Measurements from ENCODE around the gene CBLIF.
"Not testable (repeated sequence)": the region's sequence is repeated elsewhere in the genome, so short reads cannot be mapped to it uniquely, and the experiment has no call there.

Gene CBLIF

GRCh38 chr11:59846556-59846955 lies 1.3 kb upstream of the CBLIF start:
- no peak for DNase-seq

- DNase-seq, result no peak
Measured at GRCh38 chr11:59842316-59842715, 3.0 kb downstream of the CBLIF start.

- no peak for DNase-seq
Measured at GRCh38 chr11:59841514-59841913, 3.8 kb downstream of the CBLIF start.

GRCh38 chr11:59839615-59840014 lies 5.7 kb downstream of the CBLIF start:
- DNase-seq, result no peak

- DNase-seq, result no peak
Measured at GRCh38 chr11:59833602-59834001, 11.7 kb downstream of the CBLIF start.

- no peak for DNase-seq
Measured at GRCh38 chr11:59829358-59829757, 15.9 kb downstream of the CBLIF start.

- no peak for DNase-seq
Measured at GRCh38 chr11:59822989-59823566, 22.2 kb downstream of the CBLIF start.

GRCh38 chr11:59818572-59818971 lies 26.7 kb downstream of the CBLIF start:
- DNase-seq, result no peak

- not testable (repeated sequence) for DNase-seq
Measured at GRCh38 chr11:59816434-59816833, 28.9 kb downstream of the CBLIF start.

GRCh38 chr11:59815754-59816153 lies 29.5 kb downstream of the CBLIF start:
- no peak for DNase-seq

GRCh38 chr11:59814021-59814420 lies 31.3 kb downstream of the CBLIF start:
- DNase-seq, result no peak

GRCh38 chr11:59813364-59813763 lies 31.9 kb downstream of the CBLIF start:
- DNase-seq, result no peak

GRCh38 chr11:59812220-59812619 lies 33.1 kb downstream of the CBLIF start:
- no peak for DNase-seq

GRCh38 chr11:59810911-59811259 lies 34.4 kb downstream of the CBLIF start:
- DNase-seq, result no peak

GRCh38 chr11:59810189-59810910 lies 34.9 kb downstream of the CBLIF start, which contains the start of gene MRPL16:
TSS of gene MRPL16 (minus strand) at chr11:59810778. CDS start at chr11:59810658, 120 bp downstream.
- DNase-seq, result peak; percentile 93

GRCh38 chr11:59807047-59807610 lies 38.2 kb downstream of the CBLIF start:
- DNase-seq, result no peak

GRCh38 chr11:59804061-59804460 lies 41.2 kb downstream of the CBLIF start:
- no peak for DNase-seq

- DNase-seq, result no peak
Measured at GRCh38 chr11:59802639-59803176, 42.6 kb downstream of the CBLIF start.

GRCh38 chr11:59801981-59802638 lies 43.2 kb downstream of the CBLIF start:
- DNase-seq, result no peak

GRCh38 chr11:59801160-59801706 lies 44.1 kb downstream of the CBLIF start:
- no peak for DNase-seq

- no peak for DNase-seq
Measured at GRCh38 chr11:59800390-59801025, 44.8 kb downstream of the CBLIF start.

- no peak for DNase-seq
Measured at GRCh38 chr11:59794417-59794816, 50.9 kb downstream of the CBLIF start.

- no peak for DNase-seq
Measured at GRCh38 chr11:59792507-59792906, 52.8 kb downstream of the CBLIF start.
